HEK293T (cell line): ENCODE results near the gene DNLZ.
A peak's percentile ranks its signal among the peaks of the same experiment; 100 is the strongest.

Experiments
- ELF4 ChIP-seq: fragments of 450-650 bp; IDR thresholded peaks from 2 replicates; pipeline ENCODE4 v1.6.1; 2017; ENCODE audit warnings: antibody characterized with exemption
- FOXA1 ChIP-seq: fragments of 450-650 bp; IDR thresholded peaks from 2 replicates; pipeline ENCODE4 v1.6.1; 2016; ENCODE audit warnings: mild to moderate bottlenecking
- FOXM1 ChIP-seq: fragments of 450-650 bp; IDR thresholded peaks from 2 replicates; pipeline ENCODE4 v1.6.1; 2017; ENCODE audit warnings: mild to moderate bottlenecking, borderline replicate concordance
- NFRKB ChIP-seq: fragments of 450-650 bp; IDR thresholded peaks from 2 replicates; pipeline ENCODE4 v1.6.1; 2016; ENCODE audit warnings: mild to moderate bottlenecking, moderate library complexity
- TARDBP ChIP-seq: fragments of 450-650 bp; IDR thresholded peaks from 2 replicates; pipeline ENCODE4 v1.6.1; 2016

- no peak for TF ChIP-seq FOXM1
- no peak for TF ChIP-seq TARDBP
- TF ChIP-seq ELF4: peak; percentile 66; the same call in 1 of the 2 replicates
- no peak for TF ChIP-seq NFRKB
- TF ChIP-seq FOXA1: no peak
Observed at GRCh38 chr9:136410500-136411287, 47.1 kb upstream of the DNLZ start, which contains the start of the genes ENTR1 and PMPCA.
